ENCODE results near the gene FBXL17. TPM values are rescaled to one million over a fixed set of nuclear protein-coding genes. Genes with fewer than 3 reads are reported as not detected.

FBXL17 gene
- total and polyA plus RNA-seq, 2 donors: 12.3 to 13.5 TPM

DNA sequence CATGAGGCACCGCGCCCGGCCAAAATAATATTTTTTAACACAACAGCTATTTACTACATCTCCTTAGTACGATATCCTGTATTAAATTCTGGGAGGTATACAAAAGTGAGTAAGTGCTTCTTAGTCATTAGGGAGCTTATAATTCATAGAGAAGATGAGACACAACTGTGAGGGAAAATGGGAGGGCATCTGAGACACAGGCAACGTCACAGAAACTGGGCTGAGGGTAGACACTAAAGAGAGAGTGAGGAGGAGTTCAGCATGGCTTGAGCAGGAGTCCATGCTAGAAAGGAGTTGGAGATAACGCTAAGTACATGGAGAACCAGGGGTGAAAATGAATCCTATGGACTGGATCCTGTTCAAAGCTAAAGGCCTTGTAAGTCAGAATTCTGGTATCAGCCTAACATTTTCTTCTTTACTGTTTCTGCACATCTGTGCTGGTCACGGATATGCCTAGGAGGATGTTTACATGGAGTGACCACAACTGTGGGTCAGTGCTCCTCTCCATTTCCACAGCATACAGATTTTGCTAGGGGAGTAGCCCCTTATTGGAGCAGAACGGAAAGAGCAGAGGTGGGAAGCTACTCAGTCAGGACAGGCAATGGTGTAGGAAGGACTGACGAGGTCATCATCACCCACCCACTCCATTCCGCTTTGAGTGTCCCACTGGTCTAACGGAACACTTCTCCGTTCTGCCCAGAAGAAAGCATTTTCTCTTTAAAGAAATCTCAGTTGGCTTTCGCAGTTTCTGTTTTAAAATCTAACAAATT is 400.8 kb downstream of the FBXL17 start:
- no peaks in the 10 kb centered on the region for H3K27me3 ChIP-seq (ENCODE audit: control insufficient read depth in 2 of 2, insufficient read depth in 1 of 2, low read length in 1 of 2)
- H3K4me1 ChIP-seq (ENCODE audit: control insufficient read depth in 2 of 2, insufficient read depth in 2 of 2, low read length in 2 of 2): peaks cover 5 to 6% of the 10 kb centered on the region in 2 donors
- WGBS: 98% methylated on average over 13 of the region's 13 CpGs
- H3K27ac ChIP-seq (ENCODE audit: low read depth in 1 of 2, low read length in 1 of 2): no peak overlapping the region
- no peak for DNase-seq (ENCODE audit: low read depth in 6 of 9, low spot score in 9 of 9)
- H3K4me3 ChIP-seq (ENCODE audit: low read length in 2 of 2): no peak overlapping the region
- H3K36me3 ChIP-seq (ENCODE audit: control insufficient read depth in 2 of 2, insufficient read depth in 2 of 2, low read length in 1 of 2): no peaks in the 10 kb centered on the region
- no peaks in the 10 kb centered on the region for H3K9me3 ChIP-seq (ENCODE audit: control insufficient read depth in 2 of 2, insufficient read depth in 1 of 2, low read length in 1 of 2)

DNA sequence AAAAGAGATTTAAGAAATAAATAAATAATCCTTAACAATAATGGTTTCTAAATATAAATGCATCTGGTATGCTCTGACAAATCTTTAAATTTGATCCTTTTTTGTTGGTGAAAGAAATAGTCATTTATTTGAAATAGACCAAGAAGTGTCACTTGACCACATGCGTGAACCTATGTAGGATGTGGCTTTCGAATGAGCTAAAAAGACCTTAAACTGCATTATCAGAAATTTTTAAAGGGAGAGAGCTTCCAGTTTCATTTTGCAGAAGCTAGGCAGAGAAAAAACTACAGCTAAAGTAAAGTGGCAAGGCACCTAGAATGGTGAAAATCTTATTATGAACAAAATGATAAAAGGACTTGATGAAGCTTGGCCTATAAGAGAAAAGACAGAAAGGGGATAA is 402.0 kb downstream of the FBXL17 start:
- no peaks in the 10 kb centered on the region for H3K36me3 ChIP-seq (ENCODE audit: control insufficient read depth in 2 of 2, insufficient read depth in 2 of 2, low read length in 1 of 2)
- H3K4me1 ChIP-seq (ENCODE audit: control insufficient read depth in 2 of 2, insufficient read depth in 2 of 2, low read length in 2 of 2): peaks cover 5 to 6% of the 10 kb centered on the region in 2 donors
- H3K9me3 ChIP-seq (ENCODE audit: control insufficient read depth in 2 of 2, insufficient read depth in 1 of 2, low read length in 1 of 2): no peaks in the 10 kb centered on the region
- no peak overlapping the region for H3K4me3 ChIP-seq (ENCODE audit: low read length in 2 of 2)
- no peak for DNase-seq (ENCODE audit: low read depth in 6 of 9, low spot score in 9 of 9)
- no peak overlapping the region for H3K27ac ChIP-seq (ENCODE audit: low read depth in 1 of 2, low read length in 1 of 2)
- WGBS: 65% methylated on average over 2 of the region's 2 CpGs
- no peaks in the 10 kb centered on the region for H3K27me3 ChIP-seq (ENCODE audit: control insufficient read depth in 2 of 2, insufficient read depth in 1 of 2, low read length in 1 of 2)

DNA sequence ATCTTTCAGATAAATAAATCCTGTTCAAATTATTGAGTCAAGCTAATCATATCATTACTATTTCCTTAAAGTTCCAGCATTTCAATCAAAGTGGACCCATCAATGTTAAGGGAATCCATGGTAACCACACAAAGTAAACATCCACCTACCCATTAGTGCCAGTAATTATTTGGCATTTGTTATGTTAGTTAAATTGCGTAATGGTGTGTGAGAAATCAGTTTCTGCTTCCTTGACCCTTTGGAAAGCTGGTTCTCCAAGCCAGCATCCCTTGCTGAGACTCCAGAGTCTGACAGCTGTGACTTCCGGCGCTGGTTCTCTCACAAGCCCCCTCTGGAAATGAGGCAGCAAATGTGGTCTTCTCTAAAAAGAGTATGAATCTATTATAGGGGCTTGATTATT is 402.6 kb downstream of the FBXL17 start:
- whole genome bisulfite sequencing: 98% methylated on average over 3 of the region's 3 CpGs
- H3K27me3 ChIP-seq (ENCODE audit: control insufficient read depth in 2 of 2, insufficient read depth in 1 of 2, low read length in 1 of 2): no peaks in the 10 kb centered on the region
- no peaks in the 10 kb centered on the region for H3K36me3 ChIP-seq (ENCODE audit: control insufficient read depth in 2 of 2, insufficient read depth in 2 of 2, low read length in 1 of 2)
- H3K27ac ChIP-seq (ENCODE audit: low read depth in 1 of 2, low read length in 1 of 2): no peak overlapping the region
- H3K9me3 ChIP-seq (ENCODE audit: control insufficient read depth in 2 of 2, insufficient read depth in 1 of 2, low read length in 1 of 2): no peaks in the 10 kb centered on the region
- peaks cover 5 to 6% of the 10 kb centered on the region in 2 donors for H3K4me1 ChIP-seq (ENCODE audit: control insufficient read depth in 2 of 2, insufficient read depth in 2 of 2, low read length in 2 of 2)
- no peak overlapping the region for H3K4me3 ChIP-seq (ENCODE audit: low read length in 2 of 2)
- no peak for DNase-seq (ENCODE audit: low read depth in 6 of 9, low spot score in 9 of 9)

DNA sequence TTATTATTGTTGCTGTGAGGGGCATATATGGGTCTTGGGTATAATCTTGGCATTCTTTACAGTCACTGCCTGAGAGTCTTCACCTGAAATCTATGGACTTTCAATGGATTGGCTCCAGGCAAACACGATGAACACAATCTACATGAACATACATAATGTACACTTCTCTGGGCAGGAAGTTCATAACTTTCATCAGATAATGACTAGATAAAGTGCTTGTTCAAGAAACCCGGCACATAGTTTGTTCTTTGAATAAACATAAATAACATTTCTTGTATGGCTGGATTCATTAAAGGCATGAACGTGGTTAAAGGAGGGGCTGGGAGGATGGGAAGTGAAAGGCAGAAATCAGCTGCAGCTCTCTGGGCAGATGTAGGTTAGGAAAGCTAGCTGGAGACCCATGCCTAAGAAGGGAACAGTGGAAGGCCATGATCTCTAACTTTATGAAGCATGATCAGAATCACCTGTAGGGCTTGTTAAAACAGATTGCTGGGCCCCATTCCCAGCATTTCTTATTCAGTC is 404.3 kb downstream of the FBXL17 start:
- no peak overlapping the region for H3K4me3 ChIP-seq (ENCODE audit: low read length in 2 of 2)
- H3K4me1 ChIP-seq (ENCODE audit: control insufficient read depth in 2 of 2, insufficient read depth in 2 of 2, low read length in 2 of 2): peaks cover 5 to 6% of the 10 kb centered on the region in 2 donors
- no peaks in the 10 kb centered on the region for H3K36me3 ChIP-seq (ENCODE audit: control insufficient read depth in 2 of 2, insufficient read depth in 2 of 2, low read length in 1 of 2)
- H3K27me3 ChIP-seq (ENCODE audit: control insufficient read depth in 2 of 2, insufficient read depth in 1 of 2, low read length in 1 of 2): no peaks in the 10 kb centered on the region
- H3K9me3 ChIP-seq (ENCODE audit: control insufficient read depth in 2 of 2, insufficient read depth in 1 of 2, low read length in 1 of 2): no peaks in the 10 kb centered on the region
- H3K27ac ChIP-seq (ENCODE audit: low read depth in 1 of 2, low read length in 1 of 2): no peak overlapping the region
- no peak for DNase-seq (ENCODE audit: low read depth in 6 of 9, low spot score in 9 of 9)
- 75% methylated on average over 3 of the region's 3 CpGs for WGBS

DNA sequence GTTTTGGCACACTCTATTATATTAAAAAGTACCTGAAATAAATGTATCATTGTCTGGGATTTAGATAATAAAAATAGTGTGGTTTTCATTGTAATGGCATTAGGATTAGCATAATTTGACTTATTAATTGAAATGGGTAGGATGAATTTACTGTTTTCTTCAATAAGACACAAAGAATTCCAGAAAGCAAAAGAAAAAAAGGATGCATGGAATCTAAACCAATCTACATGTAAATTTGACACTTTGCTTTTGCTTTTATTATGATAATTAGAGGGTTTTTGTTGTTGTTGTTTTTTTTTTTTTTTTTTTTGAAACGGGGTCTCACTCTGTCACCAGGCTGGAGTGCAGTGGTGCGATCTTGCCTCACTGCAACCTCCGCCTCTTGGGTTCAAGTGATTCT is 406.3 kb downstream of the FBXL17 start:
- no peak for DNase-seq (ENCODE audit: low read depth in 6 of 9, low spot score in 9 of 9)
- WGBS: 94% methylated on average over 3 of the region's 3 CpGs
- H3K27ac ChIP-seq (ENCODE audit: low read depth in 1 of 2, low read length in 1 of 2): no peak overlapping the region
- peaks cover 5 to 6% of the 10 kb centered on the region in 2 donors for H3K4me1 ChIP-seq (ENCODE audit: control insufficient read depth in 2 of 2, insufficient read depth in 2 of 2, low read length in 2 of 2)
- H3K36me3 ChIP-seq (ENCODE audit: control insufficient read depth in 2 of 2, insufficient read depth in 2 of 2, low read length in 1 of 2): no peaks in the 10 kb centered on the region
- no peak overlapping the region for H3K4me3 ChIP-seq (ENCODE audit: low read length in 2 of 2)
- H3K9me3 ChIP-seq (ENCODE audit: control insufficient read depth in 2 of 2, insufficient read depth in 1 of 2, low read length in 1 of 2): no peaks in the 10 kb centered on the region
- no peaks in the 10 kb centered on the region for H3K27me3 ChIP-seq (ENCODE audit: control insufficient read depth in 2 of 2, insufficient read depth in 1 of 2, low read length in 1 of 2)

DNA sequence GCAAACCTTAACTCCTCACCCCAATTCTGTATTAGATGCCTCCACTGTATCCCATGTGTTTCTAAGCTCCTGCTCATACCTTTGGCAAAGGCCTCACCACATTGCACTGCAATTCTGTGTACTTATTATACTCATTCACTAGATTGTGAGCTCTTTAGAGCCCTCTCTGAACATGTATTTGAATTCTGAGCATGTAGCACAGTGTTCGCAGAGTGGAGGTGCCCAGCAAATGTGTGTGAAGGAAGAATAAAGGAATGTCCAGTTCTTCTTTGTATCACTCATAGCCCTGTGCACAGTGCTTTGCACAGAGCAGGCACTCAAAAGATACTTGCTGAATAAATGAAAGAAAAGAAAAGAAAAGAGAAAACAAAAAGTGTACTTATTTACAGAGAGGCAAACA is 410.1 kb downstream of the FBXL17 start:
- no peaks in the 10 kb centered on the region for H3K9me3 ChIP-seq (ENCODE audit: control insufficient read depth in 2 of 2, insufficient read depth in 1 of 2, low read length in 1 of 2)
- no peaks in the 10 kb centered on the region for H3K27me3 ChIP-seq (ENCODE audit: control insufficient read depth in 2 of 2, insufficient read depth in 1 of 2, low read length in 1 of 2)
- H3K36me3 ChIP-seq (ENCODE audit: control insufficient read depth in 2 of 2, insufficient read depth in 2 of 2, low read length in 1 of 2): no peaks in the 10 kb centered on the region
- no peaks in the 10 kb centered on the region for H3K4me1 ChIP-seq (ENCODE audit: control insufficient read depth in 2 of 2, insufficient read depth in 2 of 2, low read length in 2 of 2)
- WGBS: 97% methylated on average over 1 of the region's 1 CpG
- no peak overlapping the region for H3K4me3 ChIP-seq (ENCODE audit: low read length in 2 of 2)
- H3K27ac ChIP-seq (ENCODE audit: low read depth in 1 of 2, low read length in 1 of 2): no peak overlapping the region
- no peak for DNase-seq (ENCODE audit: low read depth in 6 of 9, low spot score in 9 of 9)

DNA sequence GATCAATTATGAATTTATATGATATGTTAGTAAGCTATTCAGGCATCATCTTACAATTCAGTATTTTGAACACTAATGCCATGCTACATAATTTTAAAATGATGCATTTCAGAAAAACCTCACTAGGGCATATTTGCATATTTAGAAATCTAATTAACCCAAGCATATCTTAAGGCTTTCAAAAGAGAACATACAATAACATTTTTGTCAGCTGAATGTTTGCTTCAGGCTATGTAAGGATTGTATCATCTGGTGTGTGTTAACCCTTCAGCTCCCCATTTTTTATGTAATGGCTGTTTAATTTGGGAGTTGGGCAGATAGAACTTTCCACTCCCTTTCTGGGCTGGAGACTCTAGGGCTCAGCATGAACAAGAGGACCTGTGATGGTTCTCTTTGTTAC is 412.1 kb downstream of the FBXL17 start:
- H3K4me3 ChIP-seq (ENCODE audit: low read length in 2 of 2): no peak overlapping the region
- no peaks in the 10 kb centered on the region for H3K36me3 ChIP-seq (ENCODE audit: control insufficient read depth in 2 of 2, insufficient read depth in 2 of 2, low read length in 1 of 2)
- no peaks in the 10 kb centered on the region for H3K4me1 ChIP-seq (ENCODE audit: control insufficient read depth in 2 of 2, insufficient read depth in 2 of 2, low read length in 2 of 2)
- no peaks in the 10 kb centered on the region for H3K9me3 ChIP-seq (ENCODE audit: control insufficient read depth in 2 of 2, insufficient read depth in 1 of 2, low read length in 1 of 2)
- H3K27me3 ChIP-seq (ENCODE audit: control insufficient read depth in 2 of 2, insufficient read depth in 1 of 2, low read length in 1 of 2): no peaks in the 10 kb centered on the region
- no peak for DNase-seq (ENCODE audit: low read depth in 6 of 9, low spot score in 9 of 9)
- H3K27ac ChIP-seq (ENCODE audit: low read depth in 1 of 2, low read length in 1 of 2): no peak overlapping the region

DNA sequence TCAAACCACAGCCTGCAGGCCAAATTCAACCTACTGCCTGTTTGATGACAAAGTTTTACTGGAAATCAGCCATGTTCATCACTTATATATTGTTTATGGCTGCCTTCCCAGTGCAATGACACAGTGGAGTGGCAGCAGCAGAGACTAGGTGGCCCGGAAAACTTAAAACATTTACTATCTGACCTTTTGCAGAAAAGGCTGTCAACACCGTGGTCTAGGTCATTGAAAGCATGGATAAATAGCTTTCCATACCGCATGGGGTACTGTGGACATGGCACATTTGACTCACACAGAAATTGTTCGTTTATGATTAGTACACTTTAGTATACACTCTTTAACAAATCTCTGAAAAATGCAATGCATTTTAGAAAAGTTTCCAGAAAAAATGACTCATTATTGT is 412.9 kb downstream of the FBXL17 start:
- Histone ChIP-seq H3K36me3 (ENCODE audit: control insufficient read depth in 2 of 2, insufficient read depth in 2 of 2, low read length in 1 of 2) (no peaks in the 10 kb centered on the region), H3K27me3 (ENCODE audit: control insufficient read depth in 2 of 2, insufficient read depth in 1 of 2, low read length in 1 of 2) (no peaks in the 10 kb centered on the region), H3K4me1 (ENCODE audit: control insufficient read depth in 2 of 2, insufficient read depth in 2 of 2, low read length in 2 of 2) (no peaks in the 10 kb centered on the region), H3K27ac (ENCODE audit: low read depth in 1 of 2, low read length in 1 of 2) (no peak overlapping the region), H3K9me3 (ENCODE audit: control insufficient read depth in 2 of 2, insufficient read depth in 1 of 2, low read length in 1 of 2) (no peaks in the 10 kb centered on the region), H3K4me3 (ENCODE audit: low read length in 2 of 2) (no peak overlapping the region)
- WGBS: 97% methylated on average over 4 of the region's 4 CpGs
- no peak for DNase-seq (ENCODE audit: low read depth in 6 of 9, low spot score in 9 of 9)

DNA sequence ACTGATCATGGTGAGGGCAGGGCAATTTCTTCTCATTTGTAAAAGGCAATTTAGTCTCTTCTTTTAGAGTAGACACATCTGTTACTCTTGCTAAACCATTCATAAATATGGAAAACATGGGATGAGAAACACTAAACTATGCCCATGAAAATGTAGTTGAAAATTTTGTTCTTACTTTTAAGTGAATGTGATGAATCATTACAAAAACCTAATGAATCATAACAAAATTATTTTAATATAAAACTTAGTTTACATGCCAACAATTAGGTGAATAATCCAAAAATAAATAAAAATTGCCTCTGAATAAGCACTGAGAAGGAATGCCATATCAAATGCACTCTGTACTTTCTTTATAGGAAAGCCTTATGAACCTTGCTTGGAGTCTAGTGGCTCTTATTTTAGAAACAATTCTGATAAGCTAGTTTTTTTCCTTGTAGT is 413.5 kb downstream of the FBXL17 start:
- H3K36me3 ChIP-seq (ENCODE audit: control insufficient read depth in 2 of 2, insufficient read depth in 2 of 2, low read length in 1 of 2): no peaks in the 10 kb centered on the region
- no peaks in the 10 kb centered on the region for H3K27me3 ChIP-seq (ENCODE audit: control insufficient read depth in 2 of 2, insufficient read depth in 1 of 2, low read length in 1 of 2)
- DNase-seq (ENCODE audit: low read depth in 6 of 9, low spot score in 9 of 9): no peak
- H3K9me3 ChIP-seq (ENCODE audit: control insufficient read depth in 2 of 2, insufficient read depth in 1 of 2, low read length in 1 of 2): no peaks in the 10 kb centered on the region
- H3K4me1 ChIP-seq (ENCODE audit: control insufficient read depth in 2 of 2, insufficient read depth in 2 of 2, low read length in 2 of 2): no peaks in the 10 kb centered on the region
- H3K4me3 ChIP-seq (ENCODE audit: low read length in 2 of 2): no peak overlapping the region
- H3K27ac ChIP-seq (ENCODE audit: low read depth in 1 of 2, low read length in 1 of 2): no peak overlapping the region
